Kidney tubule cell (primary cell): ENCODE measurements around the gene CELA3A.
A peak's percentile ranks its signal among the peaks of the same experiment; 100 is the strongest.
"Not testable (repeated sequence)": the region's sequence is repeated elsewhere in the genome, so short reads cannot be mapped to it uniquely, and the experiment has no call there.

ENCODE experiments used
- DNase-seq: peaks from one replicate; pipeline ENCODE4 v3.0.0-alpha.2; 2018; ENCODE audit warnings: low spot score

Gene CELA3A

GRCh38 chr1:22018583-22019559, 17.4 kb downstream of the CELA3A start:
- DNase-seq = peak; percentile 98

GRCh38 chr1:22021061-22021460, 19.6 kb downstream of the CELA3A start:
- DNase-seq = no peak

- peak; percentile 28 for DNase-seq
Measured at GRCh38 chr1:22024485-22025367, 23.3 kb downstream of the CELA3A start.

GRCh38 chr1:22025368-22026155, 24.1 kb downstream of the CELA3A start:
- peak; percentile 95 for DNase-seq

- DNase-seq = no peak
Measured at GRCh38 chr1:22026924-22027289, 25.4 kb downstream of the CELA3A start.

GRCh38 chr1:22030057-22030456, 28.6 kb downstream of the CELA3A start:
- no peak for DNase-seq

- DNase-seq = no peak
Measured at GRCh38 chr1:22030473-22030872, 29.0 kb downstream of the CELA3A start.

GRCh38 chr1:22031214-22031962, 29.9 kb downstream of the CELA3A start:
- DNase-seq = no peak

GRCh38 chr1:22034834-22035233, 33.4 kb downstream of the CELA3A start:
- not testable (repeated sequence) for DNase-seq

GRCh38 chr1:22037520-22037919, 36.1 kb downstream of the CELA3A start:
- no peak for DNase-seq

- no peak for DNase-seq
Measured at GRCh38 chr1:22038036-22038435, 36.6 kb downstream of the CELA3A start.

GRCh38 chr1:22039594-22040285, 38.3 kb downstream of the CELA3A start:
- DNase-seq = peak; percentile 53

- no peak for DNase-seq
Measured at GRCh38 chr1:22040286-22040623, 38.8 kb downstream of the CELA3A start.

GRCh38 chr1:22041505-22041904, 40.0 kb downstream of the CELA3A start:
- no peak for DNase-seq

GRCh38 chr1:22043198-22043769, 41.8 kb downstream of the CELA3A start:
- no peak for DNase-seq

- DNase-seq = peak; percentile 62
Measured at GRCh38 chr1:22044690-22045420, 43.4 kb downstream of the CELA3A start.

- DNase-seq = no peak
Measured at GRCh38 chr1:22045604-22046228, 44.3 kb downstream of the CELA3A start.

GRCh38 chr1:22048351-22049192, 47.1 kb downstream of the CELA3A start:
- DNase-seq = peak; percentile 64
